ENCODE results near the gene POLR2E. TPM values are rescaled to one million over a fixed set of nuclear protein-coding genes. Genes with fewer than 3 reads are reported as not detected.
A peak's percentile ranks its signal among the peaks of the same experiment; 100 is the strongest.

Gene POLR2E
- total and polyA plus RNA-seq, 2 of the 8 experiments (the other 6 are each of a cell fraction or from before 2014, with no cell fraction given), result 281 to 381 TPM

DNA sequence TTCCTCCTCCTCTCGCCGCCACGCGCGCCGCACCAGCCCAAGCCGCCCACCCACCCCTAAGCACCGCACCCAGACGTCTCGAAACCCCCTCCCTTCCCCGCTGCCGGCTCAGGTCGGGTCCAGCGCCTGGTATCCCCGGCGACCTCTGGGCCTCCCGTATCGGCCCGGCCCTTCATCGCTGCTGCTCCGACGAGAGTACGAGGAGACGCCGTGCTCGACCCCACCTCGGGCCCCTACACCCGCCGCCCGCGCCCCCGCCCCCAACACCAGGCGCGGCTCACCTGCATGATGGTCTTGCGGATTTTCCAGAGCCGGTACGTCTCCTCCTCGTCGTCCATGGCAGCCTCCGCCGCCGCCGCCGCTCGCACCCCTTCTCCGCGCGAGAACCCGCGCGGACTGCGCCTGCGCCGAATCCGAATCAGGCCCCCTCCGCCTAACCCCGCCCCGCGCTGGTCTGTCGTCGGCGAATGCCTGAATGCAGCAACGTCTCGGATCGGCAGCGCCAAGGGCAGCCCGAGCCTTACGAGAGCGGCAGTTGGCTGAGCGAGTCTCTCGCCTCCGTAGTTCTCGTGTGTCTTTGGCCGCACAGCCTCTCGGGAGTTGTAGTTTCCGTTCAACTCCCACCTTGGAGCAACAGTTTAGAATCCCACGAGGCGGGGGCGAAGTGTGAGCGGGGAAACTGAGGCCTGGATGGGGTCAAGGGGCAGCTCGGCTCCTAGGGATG lies at the start of gene POLR2E (continued):
- peak; percentile 48; the same call in 1 of the 2 replicates for TF ChIP-seq SP1 (IDR thresholded peaks at IDR 0.05; ENCODE audit: low read depth, low read length)
- TF ChIP-seq SIN3A (conservative IDR thresholded peaks at IDR 0.05 in 1 of 2, IDR thresholded peaks at IDR 0.05 in 1 of 2; ENCODE audit: low read depth in 1 of 2, low read length in 2 of 2), result peak in 1 of 2 experiments; percentile 70; a peak in 2 of 4 replicates
- TF ChIP-seq SP4 (IDR thresholded peaks at IDR 0.05; ENCODE audit: low read length), result peak; percentile 99
- TF ChIP-seq FOSL1 (IDR thresholded peaks at IDR 0.05; ENCODE audit: insufficient read depth, low read depth, low read length), result no peak
- TF ChIP-seq, protein P1, sequence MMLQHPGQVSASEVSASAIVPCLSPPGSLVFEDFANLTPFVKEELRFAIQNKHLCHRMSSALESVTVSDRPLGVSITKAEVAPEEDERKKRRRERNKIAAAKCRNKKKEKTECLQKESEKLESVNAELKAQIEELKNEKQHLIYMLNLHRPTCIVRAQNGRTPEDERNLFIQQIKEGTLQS (IDR thresholded peaks at IDR 0.05; ENCODE audit: insufficient read depth, low read depth, low read length), result no peak
- no peak for TF ChIP-seq TCF12 (IDR thresholded peaks at IDR 0.05; ENCODE audit: low read depth, low read length)
- TF ChIP-seq NANOG (IDR thresholded peaks at IDR 0.05; ENCODE audit: insufficient read depth, low read depth, low read length, poor library complexity, severe bottlenecking), result no peak
- peak in 1 of 2 experiments; percentile 76; a peak in 2 of 3 replicates for TF ChIP-seq POLR2A (IDR thresholded peaks at IDR 0.05; ENCODE audit: control extremely low read depth in 1 of 2, low read depth in 2 of 2, low read length in 2 of 2)
- TF ChIP-seq RAD21 (IDR thresholded peaks at IDR 0.05 in 1 of 2, conservative IDR thresholded peaks at IDR 0.05 in 1 of 2; ENCODE audit: low read depth in 2 of 2, low read length in 2 of 2), result no peak
- no peak for TF ChIP-seq CBX8 (IDR thresholded peaks at IDR 0.05; ENCODE audit: borderline replicate concordance, low read depth, low read length)
- TF ChIP-seq TEAD4 (IDR thresholded peaks at IDR 0.05; ENCODE audit: low read depth, low read length), result peak; percentile 40; the same call in 1 of the 2 replicates
- no peak; the same call in 1 of the 2 replicates for TF ChIP-seq KDM5A (IDR thresholded peaks at IDR 0.05; ENCODE audit: low read length)
- TF ChIP-seq PHF8 (conservative IDR thresholded peaks at IDR 0.05; ENCODE audit: low read depth, low read length), result peak; percentile 86
- TF ChIP-seq GTF2F1 (IDR thresholded peaks at IDR 0.05; ENCODE audit: borderline replicate concordance, low read depth, low read length), result no peak
- peak; percentile 80 for TF ChIP-seq TBP (IDR thresholded peaks at IDR 0.05; ENCODE audit: low read depth, low read length)
- TF ChIP-seq SIRT6 (IDR thresholded peaks at IDR 0.05; ENCODE audit: low read length), result no peak
- no peak for TF ChIP-seq SAP30 (IDR thresholded peaks at IDR 0.05; ENCODE audit: insufficient read depth, insufficient replicate concordance, low read length)
- TF ChIP-seq CREB1 (IDR thresholded peaks at IDR 0.05), result peak; percentile 83
- TF ChIP-seq SIX5 (IDR thresholded peaks at IDR 0.05; ENCODE audit: low read depth, low read length), result peak; percentile 83
- TF ChIP-seq RFX5 (IDR thresholded peaks at IDR 0.05; ENCODE audit: borderline replicate concordance, low read depth, low read length), result no peak
- TF ChIP-seq CHD2 (IDR thresholded peaks at IDR 0.05; ENCODE audit: low read length), result peak; percentile 99
- no peak for TF ChIP-seq RXRA (IDR thresholded peaks at IDR 0.05; ENCODE audit: insufficient read depth, low read depth, low read length)
- peak; percentile 63 for TF ChIP-seq ASH2L (IDR thresholded peaks at IDR 0.05; ENCODE audit: low read length)
- no peak for TF ChIP-seq HDAC6 (IDR thresholded peaks at IDR 0.05; ENCODE audit: low read depth, low read length)
- no peak for TF ChIP-seq CHD1 (IDR thresholded peaks at IDR 0.05; ENCODE audit: low read depth, low read length)
